IPS DF 6.9 (cell line): ENCODE data around the gene MAGI2.
"Not testable (repeated sequence)": the region's sequence is repeated elsewhere in the genome, so short reads cannot be mapped to it uniquely, and the experiment has no call there.

Source experiments
- DNase-seq: peaks from one replicate; pipeline ENCODE4 v3.0.0-alpha.2; 2013; ENCODE audit warnings: low read depth, low spot score
- H3K27ac ChIP-seq: one replicate; pipeline ENCODE4 v1.5.1; 2013; ENCODE audit warnings: low read length, control low read depth
- H3K27me3 ChIP-seq: 2 replicates; pipeline ENCODE4 v1.6.1; 2013; ENCODE audit warnings: mild to moderate bottlenecking, low read length; ENCODE audit not compliant: control insufficient read depth, insufficient read depth
- H3K36me3 ChIP-seq: 2 replicates; pipeline ENCODE4 v1.6.1; 2013; ENCODE audit warnings: low read length; ENCODE audit not compliant: control insufficient read depth, insufficient read depth
- H3K4me1 ChIP-seq: 2 replicates; pipeline ENCODE4 v1.6.1; 2013; ENCODE audit warnings: low read length; ENCODE audit not compliant: control insufficient read depth, insufficient read depth
- H3K4me3 ChIP-seq: 2 replicates; pipeline ENCODE4 v1.5.1; 2013; ENCODE audit warnings: mild to moderate bottlenecking, low read length
- H3K9me3 ChIP-seq: 2 replicates; pipeline ENCODE4 v1.6.1; 2013; ENCODE audit warnings: low read length, inconsistent platforms; ENCODE audit not compliant: control insufficient read depth, insufficient read depth
- WGBS: extraction: QIAGEN DNeasy Blood & Tissue Kit; methylation state at CpG from one replicate; pipeline ENCODE4 v1.1.7; 2013; ENCODE audit warnings: mixed read lengths, missing lambda C conversion rate; ENCODE audit not compliant: insufficient read length, insufficient coverage; 5-methylcytosine and 5-hydroxymethylcytosine counted together

Gene MAGI2

GRCh38 chr7:78968951-78969350 lies 484.5 kb downstream of the MAGI2 start:
- Histone ChIP-seq H3K36me3 (no peaks in the 10 kb centered on the region), H3K27ac (no peak overlapping the region), H3K4me1 (no peaks in the 10 kb centered on the region), H3K4me3 (no peak overlapping the region), H3K27me3 (no peaks in the 10 kb centered on the region), H3K9me3 (no peaks in the 10 kb centered on the region)
- no CpG with 5 or more reads among the region's 11 CpGs for WGBS
- DNase-seq = no peak

DNA sequence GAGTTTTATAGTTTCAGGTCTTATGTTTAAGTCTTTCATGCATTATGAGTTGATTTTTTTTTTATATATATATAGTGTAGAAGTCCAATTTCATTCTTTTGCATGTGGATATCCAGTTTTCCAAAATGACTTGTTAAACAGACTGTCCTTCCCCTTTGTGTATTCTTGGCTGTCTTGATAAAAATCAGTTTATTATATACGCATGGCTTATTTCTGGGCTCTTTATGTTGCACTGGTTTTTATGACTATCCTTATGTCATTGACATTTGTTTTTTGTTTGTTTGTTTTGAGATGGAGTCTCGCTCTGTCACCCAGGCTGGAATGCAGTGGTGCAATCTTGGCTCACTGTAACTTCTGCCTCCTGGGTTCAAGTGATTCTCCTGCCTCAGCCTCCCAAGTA lies 485.9 kb downstream of the MAGI2 start:
- not testable (repeated sequence) for DNase-seq, H3K4me3 ChIP-seq, H3K4me1 ChIP-seq, H3K27ac ChIP-seq, H3K9me3 ChIP-seq, H3K36me3 ChIP-seq, H3K27me3 ChIP-seq
- no CpG with 5 or more reads among the region's 2 CpGs for WGBS

GRCh38 chr7:78967046-78967445 lies 486.4 kb downstream of the MAGI2 start:
- H3K27me3 ChIP-seq = no peaks in the 10 kb centered on the region
- DNase-seq = no peak
- H3K4me3 ChIP-seq = no peak overlapping the region
- H3K4me1 ChIP-seq = no peaks in the 10 kb centered on the region
- no peaks in the 10 kb centered on the region for H3K9me3 ChIP-seq
- H3K27ac ChIP-seq = no peak overlapping the region
- no CpG with 5 or more reads among the region's 2 CpGs for WGBS
- H3K36me3 ChIP-seq = no peaks in the 10 kb centered on the region

GRCh38 chr7:78959477-78959876 lies 494.0 kb downstream of the MAGI2 start:
- no peak for DNase-seq
- Histone ChIP-seq H3K36me3 (no peaks in the 10 kb centered on the region), H3K27me3 (no peaks in the 10 kb centered on the region), H3K4me1 (no peaks in the 10 kb centered on the region), H3K4me3 (no peak overlapping the region), H3K9me3 (no peaks in the 10 kb centered on the region), H3K27ac (no peak overlapping the region)
- no CpG with 5 or more reads among the region's 5 CpGs for WGBS

DNA sequence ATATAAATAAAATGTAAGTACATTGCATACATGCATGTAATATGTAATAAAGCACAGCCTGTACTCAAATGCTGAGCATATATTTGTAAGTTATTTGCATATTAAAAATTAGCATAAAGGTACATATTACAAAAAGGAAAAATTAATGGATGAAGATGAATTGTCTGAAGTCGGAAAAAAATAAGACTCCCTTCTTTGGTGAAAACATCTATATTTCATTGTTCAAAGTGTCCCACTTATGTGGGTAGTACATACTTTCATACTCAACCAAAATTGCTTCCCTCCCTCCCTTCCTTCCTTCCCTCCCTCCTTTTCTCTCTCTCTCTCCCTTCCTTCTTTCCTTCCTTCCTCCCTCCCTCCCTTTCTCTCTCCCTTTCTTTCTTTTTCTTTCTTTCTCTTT lies 498.1 kb downstream of the MAGI2 start:
- Histone ChIP-seq H3K9me3 (no peaks in the 10 kb centered on the region), H3K36me3 (no peaks in the 10 kb centered on the region), H3K4me3 (no peak overlapping the region), H3K27me3 (no peaks in the 10 kb centered on the region), H3K27ac (no peak overlapping the region), H3K4me1 (no peaks in the 10 kb centered on the region)
- no peak for DNase-seq
- WGBS = no CpG with 5 or more reads among the region's 1 CpG

DNA sequence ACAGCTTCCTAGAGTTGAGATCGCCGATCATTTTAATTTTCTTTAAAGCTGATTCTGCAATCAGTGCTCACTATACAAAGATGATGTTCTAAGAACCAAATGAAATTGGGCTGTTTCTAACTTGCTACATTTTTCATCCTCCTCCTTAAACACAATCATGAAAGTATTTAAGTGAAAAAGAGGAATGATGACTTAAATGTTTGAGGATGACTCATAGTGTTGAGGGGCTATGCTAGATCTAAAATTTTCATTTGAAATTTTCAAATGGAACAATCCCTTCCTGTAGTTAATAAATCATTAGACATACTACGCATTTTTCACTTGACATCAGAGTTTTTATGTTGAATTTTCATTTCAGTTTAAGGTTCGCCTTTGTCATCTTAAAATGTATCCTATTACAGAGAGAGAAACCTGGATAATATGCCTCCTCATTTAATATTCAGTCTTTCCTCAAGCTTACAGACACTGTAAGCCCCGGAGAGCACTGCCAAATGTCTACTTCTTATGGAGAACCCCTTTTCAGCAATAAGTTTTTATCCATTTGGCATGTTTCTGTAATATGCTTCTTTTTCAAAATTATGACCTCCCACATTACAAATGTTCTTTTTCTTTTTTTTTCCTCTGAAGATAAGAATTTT lies 499.6 kb downstream of the MAGI2 start:
- H3K4me1 ChIP-seq = no peaks in the 10 kb centered on the region
- no peaks in the 10 kb centered on the region for H3K27me3 ChIP-seq
- DNase-seq = no peak
- H3K36me3 ChIP-seq = no peaks in the 10 kb centered on the region
- no peak overlapping the region for H3K27ac ChIP-seq
- H3K4me3 ChIP-seq = no peak overlapping the region
- WGBS = no CpG with 5 or more reads among the region's 5 CpGs
- no peaks in the 10 kb centered on the region for H3K9me3 ChIP-seq

- no peaks in the 10 kb centered on the region for H3K9me3 ChIP-seq
- no peak overlapping the region for H3K4me3 ChIP-seq
- H3K27ac ChIP-seq = no peak overlapping the region
- no CpG with 5 or more reads among the region's 1 CpG for WGBS
- no peaks in the 10 kb centered on the region for H3K27me3 ChIP-seq
- no peaks in the 10 kb centered on the region for H3K4me1 ChIP-seq
- DNase-seq = no peak
- no peaks in the 10 kb centered on the region for H3K36me3 ChIP-seq
Measured at GRCh38 chr7:78953090-78953489, 500.4 kb downstream of the MAGI2 start.

DNA sequence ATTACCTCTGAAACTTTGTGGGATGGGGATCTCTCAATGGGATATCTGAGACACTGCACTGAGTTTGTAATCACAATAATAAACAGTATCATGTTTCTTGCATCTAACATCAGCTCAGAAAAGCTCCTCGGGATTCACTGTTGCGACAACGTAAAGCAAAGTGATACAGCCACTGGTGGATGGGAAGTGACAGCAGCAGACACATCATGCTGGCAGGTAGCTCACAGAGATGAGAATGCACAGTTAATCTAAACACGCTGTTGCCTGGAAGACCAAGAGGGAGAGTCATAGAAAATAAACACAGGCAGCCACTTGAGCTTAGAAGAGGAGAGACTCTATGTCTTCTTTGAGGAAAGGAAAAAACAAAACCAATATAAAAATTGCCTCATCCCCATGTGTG lies 513.8 kb downstream of the MAGI2 start:
- Histone ChIP-seq H3K27ac (no peak overlapping the region), H3K36me3 (no peaks in the 10 kb centered on the region), H3K4me1 (no peaks in the 10 kb centered on the region), H3K27me3 (no peaks in the 10 kb centered on the region), H3K9me3 (no peaks in the 10 kb centered on the region), H3K4me3 (no peak overlapping the region)
- no peak for DNase-seq
- no CpG with 5 or more reads among the region's 4 CpGs for WGBS

- H3K27me3 ChIP-seq = no peaks in the 10 kb centered on the region
- H3K4me3 ChIP-seq = no peak overlapping the region
- no peaks in the 10 kb centered on the region for H3K36me3 ChIP-seq
- no peak overlapping the region for H3K27ac ChIP-seq
- H3K9me3 ChIP-seq = no peaks in the 10 kb centered on the region
- DNase-seq = peak; percentile 9
- no peaks in the 10 kb centered on the region for H3K4me1 ChIP-seq
- WGBS = no CpG with 5 or more reads among the region's 2 CpGs
Measured at GRCh38 chr7:78924581-78924980, 528.9 kb downstream of the MAGI2 start.

DNA sequence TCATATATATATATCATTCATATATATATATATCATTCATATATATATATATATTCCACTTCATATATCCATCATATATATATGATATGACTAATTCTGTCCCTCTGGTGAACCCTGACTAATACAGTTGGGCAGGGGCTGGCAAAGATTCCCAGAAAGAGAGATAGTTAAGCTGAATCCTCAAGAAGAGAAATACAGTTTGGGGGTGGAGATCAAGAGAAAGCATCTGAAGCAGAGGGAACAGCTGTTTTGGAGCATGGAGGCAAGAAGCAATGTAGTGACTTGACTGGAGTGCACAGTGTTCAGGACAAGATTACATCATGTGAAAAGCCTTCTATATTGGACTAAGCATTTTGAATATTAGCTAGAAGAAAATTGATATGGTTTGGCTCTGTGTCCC lies 540.7 kb downstream of the MAGI2 start:
- no peak overlapping the region for H3K27ac ChIP-seq
- H3K4me1 ChIP-seq = no peaks in the 10 kb centered on the region
- no peaks in the 10 kb centered on the region for H3K27me3 ChIP-seq
- no peaks in the 10 kb centered on the region for H3K36me3 ChIP-seq
- no peak overlapping the region for H3K4me3 ChIP-seq
- H3K9me3 ChIP-seq = no peaks in the 10 kb centered on the region
- no peak for DNase-seq

DNA sequence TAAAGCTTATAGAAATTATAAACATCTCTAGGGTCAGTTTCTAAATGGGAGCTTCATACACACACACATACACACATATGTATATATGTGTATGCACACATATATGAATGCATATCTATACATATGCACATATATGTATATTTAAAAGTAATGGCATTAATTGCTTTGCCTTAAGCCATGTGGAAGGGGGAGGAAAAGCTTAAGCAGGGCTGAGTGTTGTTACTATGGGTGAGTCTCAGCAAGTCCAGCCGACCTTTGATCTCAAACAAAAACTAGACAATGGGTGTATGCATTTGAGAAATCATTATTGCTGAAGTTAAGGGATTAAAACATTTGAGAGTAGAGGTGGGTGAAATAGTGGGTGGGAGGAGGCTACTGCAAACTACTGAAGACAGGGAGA lies 546.7 kb downstream of the MAGI2 start:
- Histone ChIP-seq H3K27ac (no peak overlapping the region), H3K9me3 (no peaks in the 10 kb centered on the region), H3K4me3 (no peak overlapping the region), H3K4me1 (no peaks in the 10 kb centered on the region), H3K27me3 (no peaks in the 10 kb centered on the region), H3K36me3 (no peaks in the 10 kb centered on the region)
- no peak for DNase-seq
- WGBS = no CpG with 5 or more reads among the region's 1 CpG
